ENCODE results near the gene TMC1. TPM values are rescaled to one million over a fixed set of nuclear protein-coding genes. Genes with fewer than 3 reads are reported as not detected.

The TMC1 gene
- total RNA-seq, 1 donor from 2014 or later, result not detected

- Histone ChIP-seq H2AFZ (replicated peaks) (no peak overlapping the region), H3K79me2 (ENCODE audit: low read depth) (no peaks in the 10 kb centered on the region), H3K4me1 (no peaks in the 10 kb centered on the region), H3K9ac (no peak overlapping the region), H3K9me3 (ENCODE audit: low read depth) (no peaks in the 10 kb centered on the region), H3K27me3 (no peaks in the 10 kb centered on the region), H3K36me3 (no peaks in the 10 kb centered on the region), H3F3A (ENCODE audit: low read depth) (no peaks in the 10 kb centered on the region), H3K4me3 (no peak overlapping the region), H3K4me2 (no peak overlapping the region), H4K20me1 (ENCODE audit: low read depth) (no peaks in the 10 kb centered on the region), H3K27ac (no peak overlapping the region)
- no peak for TF ChIP-seq EZH2 (IDR thresholded peaks at IDR 0.05)
- no peak for TF ChIP-seq EZH2phosphoT487 (IDR thresholded peaks at IDR 0.05)
- TF ChIP-seq, protein P1, sequence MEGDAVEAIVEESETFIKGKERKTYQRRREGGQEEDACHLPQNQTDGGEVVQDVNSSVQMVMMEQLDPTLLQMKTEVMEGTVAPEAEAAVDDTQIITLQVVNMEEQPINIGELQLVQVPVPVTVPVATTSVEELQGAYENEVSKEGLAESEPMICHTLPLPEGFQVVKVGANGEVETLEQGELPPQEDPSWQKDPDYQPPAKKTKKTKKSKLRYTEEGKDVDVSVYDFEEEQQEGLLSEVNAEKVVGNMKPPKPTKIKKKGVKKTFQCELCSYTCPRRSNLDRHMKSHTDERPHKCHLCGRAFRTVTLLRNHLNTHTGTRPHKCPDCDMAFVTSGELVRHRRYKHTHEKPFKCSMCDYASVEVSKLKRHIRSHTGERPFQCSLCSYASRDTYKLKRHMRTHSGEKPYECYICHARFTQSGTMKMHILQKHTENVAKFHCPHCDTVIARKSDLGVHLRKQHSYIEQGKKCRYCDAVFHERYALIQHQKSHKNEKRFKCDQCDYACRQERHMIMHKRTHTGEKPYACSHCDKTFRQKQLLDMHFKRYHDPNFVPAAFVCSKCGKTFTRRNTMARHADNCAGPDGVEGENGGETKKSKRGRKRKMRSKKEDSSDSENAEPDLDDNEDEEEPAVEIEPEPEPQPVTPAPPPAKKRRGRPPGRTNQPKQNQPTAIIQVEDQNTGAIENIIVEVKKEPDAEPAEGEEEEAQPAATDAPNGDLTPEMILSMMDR (IDR thresholded peaks at IDR 0.05), result no peak
- Mint-ChIP-seq H3K4me1 (peaks cover 22% of the 10 kb centered on the region), H3K4me3 (no peak overlapping the region), H3K27ac (no peak overlapping the region), H3K9me3 (no peaks in the 10 kb centered on the region), H3K27me3 (ENCODE audit: insufficient read depth, low read depth) (peaks cover 12% of the 10 kb centered on the region), H3K36me3 (no peaks in the 10 kb centered on the region)
- DNase-seq (ENCODE audit: low spot score), result peak; percentile 7
Observed at GRCh38 chr9:72597181-72597517, 75.7 kb downstream of the TMC1 start.

DNA sequence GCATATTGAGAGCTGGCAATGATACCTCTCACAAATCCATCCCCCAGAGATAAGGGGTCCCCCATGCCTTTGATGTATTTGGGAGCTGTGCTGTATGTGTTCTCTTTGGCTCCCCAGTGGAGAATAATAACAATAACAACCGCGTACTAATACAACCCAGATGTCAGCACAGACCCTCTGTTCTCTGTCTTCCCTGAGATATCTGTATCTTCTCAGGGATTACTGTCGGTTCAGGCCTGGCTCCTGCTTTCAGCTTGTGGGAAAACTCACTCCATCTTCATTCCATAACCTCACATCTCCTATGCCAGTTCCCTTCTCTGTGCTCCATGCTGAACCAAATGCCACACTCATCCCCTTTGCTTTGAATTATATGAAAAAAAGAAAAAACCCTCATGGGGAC, 76.2 kb downstream of the TMC1 start:
- Histone ChIP-seq H4K20me1 (ENCODE audit: low read depth) (no peaks in the 10 kb centered on the region), H2AFZ (replicated peaks) (no peak overlapping the region), H3K27ac (no peak overlapping the region), H3K4me1 (no peaks in the 10 kb centered on the region), H3K9me3 (ENCODE audit: low read depth) (no peaks in the 10 kb centered on the region), H3K36me3 (no peaks in the 10 kb centered on the region), H3K4me2 (no peak overlapping the region), H3K79me2 (ENCODE audit: low read depth) (no peaks in the 10 kb centered on the region), H3F3A (ENCODE audit: low read depth) (no peaks in the 10 kb centered on the region), H3K27me3 (no peaks in the 10 kb centered on the region), H3K9ac (no peak overlapping the region), H3K4me3 (no peak overlapping the region)
- no peaks in the 10 kb centered on the region for H3K9me3 Mint-ChIP-seq
- H3K4me1 Mint-ChIP-seq, result peaks cover 19% of the 10 kb centered on the region
- TF ChIP-seq EZH2 (IDR thresholded peaks at IDR 0.05) (no peak), EZH2phosphoT487 (IDR thresholded peaks at IDR 0.05) (no peak)
- TF ChIP-seq, protein P1 (IDR thresholded peaks at IDR 0.05), result no peak
- no peak overlapping the region for H3K27ac Mint-ChIP-seq
- H3K27me3 Mint-ChIP-seq (ENCODE audit: insufficient read depth, low read depth), result peaks cover 8% of the 10 kb centered on the region
- H3K4me3 Mint-ChIP-seq, result no peak overlapping the region
- H3K36me3 Mint-ChIP-seq, result no peaks in the 10 kb centered on the region
- DNase-seq (ENCODE audit: low spot score), result no peak

DNA sequence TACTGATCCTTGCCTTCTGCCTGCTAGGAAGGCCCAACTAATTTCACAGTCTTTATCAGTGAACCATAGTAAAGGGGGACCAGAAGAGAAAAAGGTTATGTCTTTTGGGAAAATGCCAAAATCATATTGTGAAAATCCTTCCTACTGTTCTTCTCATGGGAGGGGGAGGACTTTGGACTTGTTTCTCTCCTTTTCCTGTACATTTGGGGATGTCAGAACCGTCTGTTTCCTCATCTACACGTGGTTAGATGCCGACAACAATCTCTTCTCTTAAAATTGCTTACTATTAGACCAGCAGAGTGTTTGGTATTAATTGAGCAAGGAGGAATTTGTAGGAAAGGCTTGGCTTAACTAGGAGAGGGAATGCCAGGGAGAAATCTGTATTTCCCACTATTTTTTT, 77.2 kb downstream of the TMC1 start:
- DNase-seq (ENCODE audit: low spot score), result no peak
- Mint-ChIP-seq H3K4me1 (peaks cover 22% of the 10 kb centered on the region), H3K36me3 (no peaks in the 10 kb centered on the region), H3K27ac (no peak overlapping the region), H3K27me3 (ENCODE audit: insufficient read depth, low read depth) (peaks cover 8% of the 10 kb centered on the region), H3K9me3 (no peaks in the 10 kb centered on the region), H3K4me3 (no peak overlapping the region)
- H2AFZ ChIP-seq (replicated peaks), result no peak overlapping the region
- no peak overlapping the region for H3K9ac ChIP-seq
- no peaks in the 10 kb centered on the region for H3K79me2 ChIP-seq (ENCODE audit: low read depth)
- H3K27me3 ChIP-seq, result no peaks in the 10 kb centered on the region
- H3K4me3 ChIP-seq, result no peak overlapping the region
- no peaks in the 10 kb centered on the region for H3F3A ChIP-seq (ENCODE audit: low read depth)
- TF ChIP-seq EZH2 (IDR thresholded peaks at IDR 0.05) (no peak), EZH2phosphoT487 (IDR thresholded peaks at IDR 0.05) (no peak)
- TF ChIP-seq, protein P1 (IDR thresholded peaks at IDR 0.05), result no peak
- no peaks in the 10 kb centered on the region for H3K36me3 ChIP-seq
- no peak overlapping the region for H3K4me2 ChIP-seq
- no peaks in the 10 kb centered on the region for H3K4me1 ChIP-seq
- no peaks in the 10 kb centered on the region for H3K9me3 ChIP-seq (ENCODE audit: low read depth)
- H3K27ac ChIP-seq, result no peak overlapping the region
- H4K20me1 ChIP-seq (ENCODE audit: low read depth), result no peaks in the 10 kb centered on the region

Data from neural progenitor cell (in vitro differentiated cells).